GM12873 (cell line): ENCODE measurements around the gene NUDT16.

ENCODE experiments used
- TF ChIP-seq, protein P1 (sequence below): IDR thresholded peaks from 2 replicates; pipeline ENCODE4 v1.5.1; 2012; ENCODE audit warnings: low read depth, mild to moderate bottlenecking, moderate library complexity, low read length, control low read depth; ENCODE audit not compliant: insufficient read depth; ENCODE audit errors: missing control alignments

The NUDT16 gene

DNA sequence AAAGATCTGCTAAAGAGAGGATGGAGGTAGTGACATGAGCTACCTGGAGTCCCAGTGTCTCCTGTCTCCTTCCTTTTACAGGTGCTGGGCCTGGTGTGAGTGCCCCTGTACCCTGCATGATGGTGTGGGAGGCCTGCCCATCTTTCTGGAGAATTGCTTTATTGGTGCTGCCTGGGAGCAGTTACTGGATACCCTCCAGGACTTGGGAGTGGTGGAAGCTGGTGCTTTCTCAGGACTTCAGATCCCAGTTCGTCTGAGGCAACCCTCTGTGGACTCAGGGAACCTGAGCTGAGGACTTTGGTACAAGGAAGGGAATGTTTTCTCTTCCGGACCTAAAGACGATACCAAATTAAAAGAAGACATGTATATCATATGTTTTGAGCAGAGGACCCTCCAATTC lies 18.3 kb upstream of the NUDT16 start:
- TF ChIP-seq, protein P1, sequence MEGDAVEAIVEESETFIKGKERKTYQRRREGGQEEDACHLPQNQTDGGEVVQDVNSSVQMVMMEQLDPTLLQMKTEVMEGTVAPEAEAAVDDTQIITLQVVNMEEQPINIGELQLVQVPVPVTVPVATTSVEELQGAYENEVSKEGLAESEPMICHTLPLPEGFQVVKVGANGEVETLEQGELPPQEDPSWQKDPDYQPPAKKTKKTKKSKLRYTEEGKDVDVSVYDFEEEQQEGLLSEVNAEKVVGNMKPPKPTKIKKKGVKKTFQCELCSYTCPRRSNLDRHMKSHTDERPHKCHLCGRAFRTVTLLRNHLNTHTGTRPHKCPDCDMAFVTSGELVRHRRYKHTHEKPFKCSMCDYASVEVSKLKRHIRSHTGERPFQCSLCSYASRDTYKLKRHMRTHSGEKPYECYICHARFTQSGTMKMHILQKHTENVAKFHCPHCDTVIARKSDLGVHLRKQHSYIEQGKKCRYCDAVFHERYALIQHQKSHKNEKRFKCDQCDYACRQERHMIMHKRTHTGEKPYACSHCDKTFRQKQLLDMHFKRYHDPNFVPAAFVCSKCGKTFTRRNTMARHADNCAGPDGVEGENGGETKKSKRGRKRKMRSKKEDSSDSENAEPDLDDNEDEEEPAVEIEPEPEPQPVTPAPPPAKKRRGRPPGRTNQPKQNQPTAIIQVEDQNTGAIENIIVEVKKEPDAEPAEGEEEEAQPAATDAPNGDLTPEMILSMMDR = no peak

DNA sequence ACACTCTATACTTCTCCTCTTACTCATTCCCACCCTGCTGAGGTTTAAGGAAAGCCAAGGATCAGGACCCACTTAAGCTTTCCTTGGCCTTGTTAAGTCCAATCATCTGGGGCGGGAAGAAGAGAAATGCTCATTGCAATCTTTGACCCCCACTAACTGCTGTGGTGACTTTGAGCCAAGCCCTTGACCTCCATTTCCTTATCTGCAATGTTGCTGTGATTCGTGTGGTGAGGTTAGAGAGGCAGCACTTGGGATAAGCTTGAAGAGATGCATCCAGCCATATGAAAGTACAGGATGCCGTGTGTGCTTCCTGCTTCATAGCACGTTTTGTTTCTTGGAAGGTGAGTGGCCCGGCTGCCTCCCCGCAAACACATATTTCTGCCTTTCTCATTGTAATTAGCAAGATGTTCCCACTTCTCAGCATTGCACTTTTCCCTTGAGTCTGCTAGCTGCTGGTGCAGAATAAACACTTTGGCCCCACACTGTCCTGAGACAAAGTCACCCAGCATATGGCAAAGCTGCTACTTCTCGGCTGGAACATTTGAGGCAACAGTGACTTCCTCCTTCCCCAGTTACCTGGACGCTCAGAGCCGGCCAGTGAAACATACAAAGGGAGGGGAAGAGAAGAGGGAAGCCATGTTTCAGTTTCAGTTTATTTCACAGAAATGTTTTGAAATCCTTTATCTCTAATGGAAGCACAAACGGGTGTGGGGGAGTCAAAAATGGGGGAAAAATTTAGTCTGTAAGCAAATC lies 10.5 kb upstream of the NUDT16 start:
- TF ChIP-seq, protein P1 = no peak

DNA sequence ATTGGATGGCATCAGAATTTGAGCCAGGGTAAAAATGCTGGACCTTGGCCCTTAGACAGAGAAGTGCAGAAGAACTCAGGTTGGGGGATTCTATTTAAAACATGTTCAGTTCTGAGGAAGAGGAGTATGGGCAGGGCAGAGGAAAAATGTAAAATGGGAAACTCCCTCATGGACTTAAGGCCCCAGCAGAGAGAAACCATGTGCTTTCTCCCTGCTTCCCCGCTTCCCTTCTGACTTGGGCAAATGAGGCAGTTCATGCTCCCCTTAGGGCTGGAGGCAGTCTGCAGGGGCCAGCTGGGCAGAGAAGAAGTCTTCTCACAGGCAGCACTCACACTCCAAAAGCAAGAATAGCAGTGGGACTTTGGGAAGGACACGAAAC lies 9.9 kb upstream of the NUDT16 start:
- TF ChIP-seq, protein P1 = no peak

DNA sequence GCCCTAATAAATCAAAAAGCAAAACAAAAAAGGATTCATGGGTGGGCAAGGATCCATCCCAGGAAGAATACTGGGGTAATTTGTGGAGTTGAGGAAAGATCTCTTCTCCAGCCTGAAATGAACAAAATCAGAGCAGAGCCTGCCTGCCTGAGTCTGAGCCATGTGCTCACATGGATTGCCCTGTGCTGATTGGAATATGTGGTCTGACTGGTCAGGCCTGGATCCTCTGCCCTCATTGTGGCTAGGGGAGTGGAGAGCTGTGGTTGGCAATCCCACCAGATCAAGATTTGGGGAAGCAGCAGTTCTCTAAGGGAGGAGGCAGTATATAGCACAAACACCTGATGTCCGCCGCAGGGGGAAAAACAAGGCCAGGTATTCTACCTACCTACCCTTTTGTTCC lies 6.8 kb upstream of the NUDT16 start:
- TF ChIP-seq, protein P1 = no peak

DNA sequence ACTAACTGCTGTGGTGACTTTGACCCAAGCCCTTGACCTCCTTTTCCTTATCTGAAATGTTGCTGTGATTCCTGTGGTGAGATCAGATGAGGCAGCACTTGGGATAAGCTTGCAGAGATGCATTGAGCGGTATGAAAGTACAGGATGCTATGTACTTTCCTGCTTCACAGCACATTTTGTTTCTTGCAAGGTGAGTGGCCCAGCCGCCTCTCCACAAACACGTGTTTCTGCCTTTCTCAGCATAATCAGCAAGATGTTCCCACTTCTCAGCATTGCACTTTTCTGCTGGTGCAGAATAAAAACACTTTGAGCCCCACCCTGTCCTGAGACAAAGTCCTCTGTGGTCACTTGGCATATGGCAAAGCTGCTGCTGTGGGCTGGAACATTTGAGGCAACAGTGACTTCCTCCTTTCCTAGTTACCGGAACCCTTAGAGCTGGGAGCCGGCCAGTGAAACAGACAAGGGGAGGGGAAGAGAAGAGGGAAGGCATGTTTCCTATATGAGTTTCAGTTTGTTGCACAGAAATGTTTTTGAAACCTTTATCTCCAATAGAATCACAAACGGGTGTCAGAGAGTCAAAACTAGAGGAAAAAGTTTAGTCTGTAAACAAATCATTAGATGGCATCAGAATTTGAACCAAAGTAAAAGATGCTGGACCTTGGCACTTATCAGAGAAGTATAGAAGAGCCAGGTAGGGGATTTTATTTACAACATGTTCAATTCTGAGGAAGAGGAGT lies 5.0 kb downstream of the NUDT16 start:
- TF ChIP-seq, protein P1 = no peak

DNA sequence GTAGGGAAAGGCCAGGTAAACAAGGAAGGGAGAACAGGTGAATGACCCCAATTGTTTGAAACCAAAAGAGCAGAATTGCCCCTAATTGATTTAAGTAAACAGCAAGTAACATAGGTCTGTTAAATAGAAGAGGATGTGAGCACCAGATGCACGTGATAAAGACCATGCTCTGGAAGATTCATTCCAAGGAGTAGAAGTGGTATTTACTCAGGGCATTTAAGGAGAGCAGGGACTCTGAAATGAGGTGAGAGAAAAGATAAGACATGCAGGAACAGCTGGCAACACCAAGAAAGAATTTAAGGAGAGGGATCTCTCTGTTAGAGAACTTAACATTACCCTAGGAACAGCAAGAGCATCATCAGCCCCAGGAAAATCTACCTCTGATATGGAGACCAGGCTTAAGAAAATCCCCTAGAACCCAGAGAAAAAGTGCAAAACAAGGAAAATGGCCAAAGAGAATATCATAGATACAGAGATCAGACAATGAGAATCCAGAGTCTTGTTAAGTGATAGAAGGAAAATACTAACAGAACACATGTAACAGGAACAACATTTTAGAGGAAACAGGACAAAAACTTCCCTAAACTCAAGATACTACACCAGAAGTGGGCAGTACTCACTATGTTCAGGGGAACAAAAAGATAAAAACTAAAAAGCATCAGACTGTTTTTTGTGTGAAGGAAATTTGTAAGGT lies 6.4 kb downstream of the NUDT16 start:
- TF ChIP-seq, protein P1 = no peak

DNA sequence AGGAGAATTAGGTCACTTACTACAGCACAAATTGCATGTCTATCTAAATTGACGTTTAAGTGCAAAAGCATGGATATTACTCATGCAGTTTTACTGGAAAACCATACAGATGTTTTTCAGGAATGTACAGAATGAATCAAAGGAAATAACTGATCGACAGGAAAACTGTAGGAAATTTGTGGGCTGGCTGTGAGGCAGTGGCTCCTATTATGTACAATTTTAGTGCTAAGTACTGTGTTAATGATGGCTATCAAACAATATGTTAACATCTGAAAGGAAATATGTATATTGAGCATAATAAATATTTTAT lies 6.9 kb downstream of the NUDT16 start:
- TF ChIP-seq, protein P1 = no peak
